NCI-H2171 treated with DMSO at 0.1 percent for 48 hours (cell line): ENCODE results near the gene SLC16A8.
"Not testable (repeated sequence)": the region's sequence is repeated elsewhere in the genome, so short reads cannot be mapped to it uniquely, and the experiment has no call there.

Experiments used
- DNase-seq: peaks from one replicate; lab custom pipeline; 2025; lab: John Stamatoyannopoulos, UW

Gene SLC16A8

GRCh38 chr22:38083931-38084631 lies at the start of gene SLC16A8:
SLC16A8 (minus strand) TSS chr22:38084184; CDS start chr22:38082873, 1,311 bp downstream.
- DNase-seq: no peak

DNA sequence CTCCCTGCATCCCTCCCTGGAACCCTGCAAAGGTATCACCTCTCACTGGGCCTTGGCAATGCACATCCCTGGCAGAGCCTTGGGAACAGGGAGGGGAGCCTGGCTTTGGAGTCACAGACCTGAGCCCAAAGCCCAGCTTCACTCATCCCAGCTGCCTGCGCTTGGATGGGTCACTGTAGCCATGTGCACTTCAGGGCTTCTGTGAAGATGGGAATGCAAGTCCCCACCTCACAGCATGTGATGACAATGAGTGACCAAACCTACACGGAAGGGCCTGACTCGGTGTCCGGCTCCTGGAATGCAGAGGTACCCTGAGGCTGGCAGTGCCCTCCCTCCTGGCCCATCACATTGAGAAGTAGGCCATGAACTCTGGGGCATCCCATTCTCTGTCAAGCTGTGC lies 49.3 kb upstream of the SLC16A8 start:
- DNase-seq: no peak

GRCh38 chr22:38132794-38133193 lies 48.8 kb upstream of the SLC16A8 start:
- no peak for DNase-seq

GRCh38 chr22:38132136-38132535 lies 48.2 kb upstream of the SLC16A8 start:
- no peak for DNase-seq

- DNase-seq: no peak
Observed at GRCh38 chr22:38131399-38131798, 47.4 kb upstream of the SLC16A8 start.

DNA sequence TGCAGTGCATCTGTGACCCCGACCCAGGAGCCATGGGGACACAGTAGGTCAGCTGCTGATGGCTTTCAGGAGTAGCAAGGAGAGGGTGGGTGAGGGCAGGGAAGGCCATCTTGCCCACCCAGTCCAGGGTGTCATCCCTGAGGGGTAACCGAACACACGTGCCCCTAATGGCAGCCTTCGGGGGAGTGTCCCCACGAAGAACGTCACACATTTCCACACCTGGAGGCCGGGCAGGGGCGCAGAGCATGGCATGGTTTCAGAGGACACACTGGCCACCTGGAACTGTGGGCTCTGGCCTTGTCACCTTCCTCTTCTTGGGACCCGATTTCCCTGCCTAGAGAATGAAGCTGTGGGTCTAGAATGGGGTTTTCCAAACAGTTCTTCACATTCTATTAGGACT lies 45.9 kb upstream of the SLC16A8 start:
- DNase-seq: no peak

GRCh38 chr22:38129021-38129420 lies 45.0 kb upstream of the SLC16A8 start:
- DNase-seq: no peak

GRCh38 chr22:38127869-38128268 lies 43.9 kb upstream of the SLC16A8 start:
- DNase-seq: no peak

GRCh38 chr22:38126928-38127668 lies 43.1 kb upstream of the SLC16A8 start:
- DNase-seq: no peak

GRCh38 chr22:38125751-38126201 lies 41.8 kb upstream of the SLC16A8 start:
- peak; percentile 43 for DNase-seq

DNA sequence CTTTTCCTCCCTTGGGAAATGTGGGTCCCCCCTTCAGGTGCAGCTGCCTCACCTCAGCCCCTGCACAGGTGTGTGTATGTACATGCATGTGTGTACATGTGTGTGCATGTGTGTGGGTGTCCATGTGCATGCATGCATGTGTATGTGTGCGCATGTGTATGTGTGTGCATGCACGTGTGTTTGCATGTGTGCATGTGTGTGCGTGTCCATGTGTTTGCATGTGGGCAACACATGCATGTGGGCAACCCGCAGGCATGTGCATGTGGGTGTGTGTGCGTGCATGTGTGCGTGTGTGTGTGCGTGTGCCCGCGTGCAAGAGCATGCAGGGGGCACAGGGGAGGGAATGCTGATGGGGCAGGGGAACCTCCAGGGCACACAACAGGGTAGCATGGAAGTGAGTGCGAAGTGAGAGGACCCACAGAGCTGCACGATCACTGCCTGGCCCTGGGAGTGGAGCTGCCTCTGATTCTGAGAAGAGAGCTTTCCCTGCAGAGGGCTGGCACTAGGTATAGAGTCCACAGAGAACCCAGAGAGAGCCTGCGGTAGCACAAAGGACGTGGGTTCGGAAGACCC lies 41.1 kb upstream of the SLC16A8 start:
- no peak for DNase-seq

DNA sequence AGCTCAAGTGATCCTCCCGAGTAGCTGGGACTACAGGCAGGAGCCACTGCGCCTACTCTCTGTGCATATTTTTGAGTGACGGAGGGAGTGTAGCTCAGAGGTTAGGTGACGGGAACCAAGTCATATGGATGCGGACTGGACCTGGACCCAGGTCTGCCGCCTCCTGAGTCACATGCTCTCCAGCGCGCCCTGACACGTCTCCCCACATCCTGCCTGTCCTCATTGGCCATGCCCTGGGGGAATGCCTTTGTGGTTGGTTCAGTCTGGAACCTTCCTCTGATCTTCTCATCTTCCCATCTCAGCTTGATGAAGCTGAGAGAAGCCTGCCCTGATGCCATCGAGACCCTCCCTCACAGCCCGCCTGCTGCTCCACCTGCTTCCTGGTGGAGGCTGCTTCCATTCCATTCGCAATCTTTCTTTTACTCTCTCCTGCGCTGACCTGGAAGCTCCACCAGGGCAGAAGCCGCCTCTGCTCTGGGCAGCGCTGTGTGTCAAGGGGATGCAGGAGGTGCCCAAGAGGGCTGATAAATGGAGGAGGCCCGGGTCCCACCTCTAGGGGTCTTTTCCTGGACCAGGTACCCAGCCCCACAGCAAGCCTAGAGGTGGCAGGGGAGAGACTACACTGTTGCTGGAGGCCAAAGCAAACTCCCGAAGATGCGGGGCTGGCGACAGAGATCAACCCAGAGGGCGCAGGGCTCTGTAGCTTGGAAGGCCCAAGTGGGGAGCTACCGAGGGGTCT lies 40.4 kb upstream of the SLC16A8 start:
- no peak for DNase-seq

GRCh38 chr22:38122616-38123015 lies 38.6 kb upstream of the SLC16A8 start:
- DNase-seq: no peak

- DNase-seq: no peak
Observed at GRCh38 chr22:38120359-38121110, 36.6 kb upstream of the SLC16A8 start.

DNA sequence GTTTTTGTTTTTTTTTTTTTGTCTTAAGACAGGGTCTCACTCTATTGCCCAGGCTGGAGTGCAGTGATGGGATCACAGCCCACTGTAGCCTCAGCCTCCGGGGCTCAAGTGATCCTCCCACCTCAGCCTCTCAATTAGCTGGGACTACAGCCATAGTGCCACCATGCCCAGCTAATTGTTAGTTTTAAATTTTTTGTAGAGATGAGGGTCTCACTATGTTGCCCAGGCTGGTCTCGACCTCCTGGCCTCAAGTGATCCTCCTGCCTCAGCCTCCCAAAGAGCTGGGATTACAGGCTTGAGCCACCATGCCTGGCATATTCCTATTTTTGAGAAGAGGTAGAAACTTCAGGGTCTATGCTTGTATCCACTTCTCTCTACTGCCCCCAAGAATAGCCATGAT lies 34.8 kb upstream of the SLC16A8 start:
- not testable (repeated sequence) for DNase-seq

DNA sequence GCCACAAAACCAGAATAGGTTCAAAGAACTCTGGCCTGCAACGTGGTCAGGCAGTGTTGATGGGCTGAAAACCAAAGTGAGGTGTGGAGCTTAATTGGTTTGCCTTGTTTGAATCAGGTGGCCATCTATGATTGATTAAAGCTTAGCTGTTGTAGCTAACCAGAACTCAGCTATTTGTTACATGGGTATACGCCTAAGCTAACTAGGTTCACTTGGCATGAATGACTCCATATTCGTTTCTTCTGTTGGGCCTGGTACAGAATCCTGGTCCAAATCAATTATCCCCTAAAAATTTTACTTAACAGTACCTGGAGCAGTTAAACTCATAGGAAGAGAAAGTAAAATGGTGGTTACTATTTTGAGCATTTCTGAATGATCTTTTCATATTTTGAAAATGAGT lies 34.2 kb upstream of the SLC16A8 start:
- DNase-seq: no peak

DNA sequence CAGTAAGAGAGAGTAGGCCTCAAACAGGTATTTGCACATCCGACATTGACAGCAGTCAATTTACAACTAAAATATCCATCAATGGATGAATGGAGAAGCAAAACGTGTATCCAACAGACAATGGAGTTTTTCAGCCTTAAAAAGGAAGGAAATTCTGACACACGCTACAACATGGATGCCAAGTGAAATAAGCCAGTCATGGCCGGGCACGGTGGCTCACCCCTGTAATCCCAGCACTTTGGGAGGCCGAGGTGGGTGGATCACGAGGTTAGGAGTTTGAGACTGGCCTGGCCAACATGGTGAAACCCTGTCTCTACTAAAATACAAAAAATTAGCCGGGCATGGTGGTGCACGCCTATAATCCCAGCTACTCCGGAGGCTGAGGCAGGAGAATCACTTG lies 33.6 kb upstream of the SLC16A8 start:
- not testable (repeated sequence) for DNase-seq

DNA sequence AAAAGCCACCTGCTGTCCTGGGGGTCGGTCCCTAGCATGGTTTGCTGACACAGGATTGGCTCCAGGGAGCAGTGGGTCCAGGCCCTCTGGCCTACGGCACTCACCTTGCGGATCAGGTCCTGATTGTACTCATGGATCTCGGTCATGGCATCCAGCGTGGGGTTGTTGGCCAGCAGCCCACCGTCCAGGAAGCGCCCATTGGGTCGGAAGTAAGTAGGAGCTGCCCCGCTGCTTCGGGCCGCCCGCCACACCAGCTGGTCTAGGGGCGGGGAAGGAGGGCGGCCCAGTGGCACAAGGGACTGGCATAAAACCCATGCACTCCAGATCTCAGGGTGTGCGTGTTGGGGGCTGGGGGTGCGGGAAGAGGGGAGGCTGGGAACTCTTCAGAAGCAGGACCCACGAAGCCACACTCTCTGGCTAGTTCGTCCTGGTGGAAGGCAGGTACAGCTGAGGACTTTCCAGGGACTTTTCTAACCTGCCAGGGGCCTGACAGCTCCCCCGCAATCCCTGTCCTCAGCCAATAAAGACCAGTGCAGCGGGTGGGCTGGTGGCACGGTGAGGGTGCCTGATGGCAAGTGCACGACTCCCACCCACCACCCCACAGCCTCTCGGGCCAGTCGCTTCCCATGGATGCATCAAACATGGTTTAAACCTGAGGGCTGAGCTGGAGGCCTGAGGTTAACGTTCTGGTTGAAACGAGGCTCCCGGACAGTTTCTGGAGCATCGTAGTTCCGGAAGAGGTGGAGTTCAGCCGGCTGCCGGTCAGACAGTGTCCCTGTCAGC lies 31.6 kb upstream of the SLC16A8 start:
- no peak for DNase-seq

- peak; percentile 89 for DNase-seq
Observed at GRCh38 chr22:38114484-38115398, 30.8 kb upstream of the SLC16A8 start.

DNA sequence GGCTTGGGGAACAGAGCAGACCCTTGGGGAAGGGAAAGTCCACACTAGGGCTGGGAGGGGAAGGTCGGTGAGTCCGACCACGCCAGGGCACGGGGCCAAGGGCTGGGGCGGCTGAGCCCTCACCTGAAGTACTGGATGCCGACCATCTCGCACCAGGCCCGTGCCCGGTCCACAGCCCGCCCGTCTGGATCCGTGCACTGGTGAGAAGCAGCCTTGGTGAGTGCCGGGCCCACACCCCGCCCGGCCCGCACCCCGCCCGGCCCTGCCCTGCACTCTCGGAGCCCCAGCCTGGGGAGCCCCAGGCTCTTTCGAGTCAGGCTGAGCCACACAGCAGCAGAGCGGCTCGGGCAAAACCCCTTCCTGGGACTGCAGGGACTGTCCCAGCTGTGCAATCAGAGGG lies 28.4 kb upstream of the SLC16A8 start:
- DNase-seq: no peak
